Upper lobe of right lung (tissue), 1 donor: Measurements from ENCODE around the gene HYOU1. TPM values are rescaled to one million over a fixed set of nuclear protein-coding genes. Genes with fewer than 3 reads are reported as not detected.

ENCODE experiments used
- ATAC-seq: fragments of 200-7000 bp; cut with Tn5 transposase; one replicate; pipeline ENCODE4 v1.9.1; 2020; ENCODE audit warnings: mild to moderate bottlenecking, moderate library complexity
- DNase-seq: peaks from one replicate; pipeline ENCODE4 v3.0.0-alpha.2; 2020
- H3K27ac ChIP-seq: fragments of 200-600 bp; one replicate; pipeline ENCODE4 v1.8.0; 2022
- H3K27me3 ChIP-seq: fragments of 200-600 bp; one replicate; pipeline ENCODE4 v1.8.0; 2022; ENCODE audit warnings: mild to moderate bottlenecking
- H3K36me3 ChIP-seq: fragments of 200-600 bp; one replicate; pipeline ENCODE4 v1.8.0; 2022
- H3K4me1 ChIP-seq: fragments of 200-600 bp; one replicate; pipeline ENCODE4 v1.8.0; 2022
- H3K4me3 ChIP-seq: fragments of 200-600 bp; one replicate; pipeline ENCODE4 v1.8.0; 2022; ENCODE audit warnings: mild to moderate bottlenecking
- H3K9me3 ChIP-seq: fragments of 200-600 bp; one replicate; pipeline ENCODE4 v1.8.0; 2022
- CTCF ChIP-seq: fragments of 200-600 bp; IDR thresholded peaks from one replicate; pipeline ENCODE4 v1.8.0; 2022; ENCODE audit warnings: antibody characterized with exemption
- intact Hi-C: fragments of 100-400 bp; cut with DNase I; formaldehyde crosslinking; loops from one replicate; pipeline ENCODE4 v1.11.0; 2022
- total RNA-seq: library from RNA; stranded (reverse); fragmentation: NEBNext Ultra II Directional; extraction: Animal tissue kit (Norgen Biotek cat#: 25700); gene quantifications from one replicate; pipeline ENCODE4 v1.2.1, GENCODE V29; 2021
- donor health status: DM: no; HTN: yes; CAD: no; lungs with severe emphysema.

The HYOU1 gene
- total RNA-seq, 1 donor from 2014 or later: 142 TPM

- peak; percentile 99 for DNase-seq
- Histone ChIP-seq H3K9me3 (no peaks in the 10 kb centered on the region), H3K4me3 (peak within 1 kb of the TSS; percentile 71), H3K36me3 (peaks cover 6% of the 10 kb centered on the region), H3K27ac (peak within 1 kb of the TSS; percentile 69), H3K4me1 (peaks cover 18% of the 10 kb centered on the region), H3K27me3 (no peaks in the 10 kb centered on the region)
- intact Hi-C loops: no loop called here
- TF ChIP-seq CTCF: no peak
- peak; percentile 98 for ATAC-seq
Measured at GRCh38 chr11:119030329-119031047, 26.5 kb downstream of the HYOU1 start, which contains the start of gene SLC37A4. Gene SLC37A4 (minus strand): TSS chr11:119030877.

DNA sequence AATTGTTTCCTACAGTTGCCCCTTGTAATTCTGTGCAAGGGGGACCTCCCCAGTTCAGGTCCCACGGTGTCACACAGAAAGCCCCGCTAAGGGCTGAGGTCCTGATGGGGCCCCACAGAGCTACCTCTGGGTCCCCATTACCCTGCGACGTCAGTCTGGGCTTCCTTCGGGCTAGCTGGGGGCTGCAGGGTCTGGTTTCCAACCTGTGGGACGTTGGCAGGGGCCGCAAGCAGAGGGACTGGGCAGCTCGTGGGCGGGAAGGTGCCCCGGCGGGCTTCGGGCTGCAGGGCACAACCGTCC, 27.0 kb downstream of the HYOU1 start:
- intact Hi-C loops: no loop called here
- DNase-seq: no peak
- ATAC-seq: no peak
- Histone ChIP-seq H3K36me3 (peaks cover 10% of the 10 kb centered on the region), H3K27ac (peak overlapping the region; percentile 69), H3K9me3 (no peaks in the 10 kb centered on the region), H3K4me1 (peaks cover 20% of the 10 kb centered on the region), H3K27me3 (no peaks in the 10 kb centered on the region), H3K4me3 (peak overlapping the region; percentile 71)
- TF ChIP-seq CTCF: no peak

- no peak for DNase-seq
- TF ChIP-seq CTCF: no peak
- ATAC-seq: peak; percentile 2
- Histone ChIP-seq H3K9me3 (no peaks in the 10 kb centered on the region), H3K36me3 (peaks cover 15% of the 10 kb centered on the region), H3K4me3 (peak overlapping the region; percentile 71), H3K27ac (peak overlapping the region; percentile 69), H3K27me3 (no peaks in the 10 kb centered on the region), H3K4me1 (peaks cover 23% of the 10 kb centered on the region)
- intact Hi-C loops: no loop called here
Measured at GRCh38 chr11:119029340-119030028, 27.5 kb downstream of the HYOU1 start.

DNA sequence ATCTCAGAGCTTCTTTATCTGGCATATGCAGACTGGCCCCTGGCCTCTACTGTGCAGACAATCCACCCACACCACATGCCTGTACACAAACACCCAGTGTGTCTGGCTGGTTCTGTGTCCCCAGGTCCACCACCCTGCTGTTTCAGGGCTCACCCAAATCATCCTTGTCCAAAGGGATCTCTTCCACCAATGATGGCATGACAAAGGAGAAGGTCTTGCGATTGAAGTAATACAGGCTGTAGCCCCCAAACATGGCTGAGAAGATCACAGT, 28.0 kb downstream of the HYOU1 start:
- Histone ChIP-seq H3K27ac (peak overlapping the region; percentile 69), H3K4me3 (no peak overlapping the region)
- no peak for DNase-seq

GRCh38 chr11:119028346-119029068, 28.5 kb downstream of the HYOU1 start:
- no peak for TF ChIP-seq CTCF
- intact Hi-C loops: no loop called here
- Histone ChIP-seq H3K36me3 (peaks cover 25% of the 10 kb centered on the region), H3K27ac (peak overlapping the region; percentile 69), H3K9me3 (no peaks in the 10 kb centered on the region), H3K4me3 (no peak overlapping the region), H3K4me1 (peaks cover 32% of the 10 kb centered on the region), H3K27me3 (no peaks in the 10 kb centered on the region)
- no peak for ATAC-seq
- no peak for DNase-seq

More for the DNA sequence above, 28.0 kb downstream of the HYOU1 start:
- ATAC-seq: no peak
- intact Hi-C loops: no loop called here
- peaks cover 27% of the 10 kb centered on the region for H3K4me1 ChIP-seq
- no peaks in the 10 kb centered on the region for H3K27me3 ChIP-seq
- H3K36me3 ChIP-seq: peaks cover 20% of the 10 kb centered on the region
- H3K9me3 ChIP-seq: no peaks in the 10 kb centered on the region
- TF ChIP-seq CTCF: no peak
